GM10266 (cell line): ENCODE data around the gene WRNIP1.

Source experiments
- DNase-seq: peaks from one replicate; pipeline ENCODE4 v3.0.0; 2012; ENCODE audit errors: extremely low spot score
- TF ChIP-seq, protein P1 (sequence below): IDR thresholded peaks from 2 replicates; pipeline ENCODE4 v1.5.1; 2012; ENCODE audit warnings: mild to moderate bottlenecking, low read depth; ENCODE audit not compliant: control insufficient read depth, insufficient read depth; ENCODE audit errors: missing control alignments

The WRNIP1 gene

DNA sequence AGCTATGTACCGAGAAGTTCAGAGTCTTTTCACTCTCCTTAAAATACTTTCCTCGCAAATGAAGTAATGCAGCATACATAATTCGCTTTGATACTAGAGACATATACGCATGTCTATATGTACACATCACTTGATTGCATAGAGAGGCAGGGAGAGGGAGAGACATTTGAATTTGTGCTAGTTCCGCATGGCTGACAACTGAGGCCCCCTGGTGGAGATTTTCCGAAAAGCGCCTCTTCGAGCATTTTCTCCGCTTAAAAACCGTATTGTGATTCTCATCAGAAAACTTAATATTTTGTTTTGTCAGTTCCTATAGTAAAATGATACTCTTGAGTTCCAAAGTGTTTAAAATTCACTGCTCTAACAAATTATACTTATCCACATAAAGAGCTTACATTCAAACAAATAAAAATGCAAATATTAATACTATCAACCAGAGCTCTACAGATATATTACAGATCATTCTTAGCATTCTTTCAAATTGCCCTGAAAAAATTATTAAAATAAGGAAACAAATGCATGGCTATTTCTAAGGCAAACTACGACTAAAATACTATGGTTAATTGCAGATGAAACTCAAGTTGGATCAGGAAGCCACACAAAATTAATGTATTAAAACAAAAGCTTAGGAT, 15.1 kb upstream of the WRNIP1 start:
- DNase-seq: peak; percentile 50
- TF ChIP-seq, protein P1, sequence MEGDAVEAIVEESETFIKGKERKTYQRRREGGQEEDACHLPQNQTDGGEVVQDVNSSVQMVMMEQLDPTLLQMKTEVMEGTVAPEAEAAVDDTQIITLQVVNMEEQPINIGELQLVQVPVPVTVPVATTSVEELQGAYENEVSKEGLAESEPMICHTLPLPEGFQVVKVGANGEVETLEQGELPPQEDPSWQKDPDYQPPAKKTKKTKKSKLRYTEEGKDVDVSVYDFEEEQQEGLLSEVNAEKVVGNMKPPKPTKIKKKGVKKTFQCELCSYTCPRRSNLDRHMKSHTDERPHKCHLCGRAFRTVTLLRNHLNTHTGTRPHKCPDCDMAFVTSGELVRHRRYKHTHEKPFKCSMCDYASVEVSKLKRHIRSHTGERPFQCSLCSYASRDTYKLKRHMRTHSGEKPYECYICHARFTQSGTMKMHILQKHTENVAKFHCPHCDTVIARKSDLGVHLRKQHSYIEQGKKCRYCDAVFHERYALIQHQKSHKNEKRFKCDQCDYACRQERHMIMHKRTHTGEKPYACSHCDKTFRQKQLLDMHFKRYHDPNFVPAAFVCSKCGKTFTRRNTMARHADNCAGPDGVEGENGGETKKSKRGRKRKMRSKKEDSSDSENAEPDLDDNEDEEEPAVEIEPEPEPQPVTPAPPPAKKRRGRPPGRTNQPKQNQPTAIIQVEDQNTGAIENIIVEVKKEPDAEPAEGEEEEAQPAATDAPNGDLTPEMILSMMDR: peak; percentile 76

DNA sequence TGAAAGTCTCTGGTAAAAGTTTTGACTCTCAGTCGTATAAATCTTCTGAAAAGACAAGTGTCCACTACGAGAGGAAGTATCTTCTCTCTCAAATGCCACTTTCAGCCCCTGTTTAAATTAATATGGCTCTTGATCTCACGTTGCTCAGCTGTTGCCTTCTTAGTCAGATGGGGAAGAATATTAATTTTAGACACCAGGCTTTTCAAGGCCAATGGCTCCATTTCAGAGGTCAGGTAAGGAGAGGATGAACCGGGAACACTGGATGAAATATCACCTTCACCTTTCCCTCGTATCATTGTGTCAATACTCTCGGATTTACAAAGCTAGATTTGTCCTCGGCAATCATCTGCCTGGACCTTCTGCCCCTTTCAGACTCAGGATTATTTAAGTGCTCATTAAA, 14.4 kb upstream of the WRNIP1 start, which contains the start of gene MYLK4:
MYLK4 (minus strand) TSS at position 91 of the 400 bp plus-strand sequence. CDS start 1,628 bp downstream, outside the sequence.
- DNase-seq: no peak
- TF ChIP-seq, protein P1: no peak

DNA sequence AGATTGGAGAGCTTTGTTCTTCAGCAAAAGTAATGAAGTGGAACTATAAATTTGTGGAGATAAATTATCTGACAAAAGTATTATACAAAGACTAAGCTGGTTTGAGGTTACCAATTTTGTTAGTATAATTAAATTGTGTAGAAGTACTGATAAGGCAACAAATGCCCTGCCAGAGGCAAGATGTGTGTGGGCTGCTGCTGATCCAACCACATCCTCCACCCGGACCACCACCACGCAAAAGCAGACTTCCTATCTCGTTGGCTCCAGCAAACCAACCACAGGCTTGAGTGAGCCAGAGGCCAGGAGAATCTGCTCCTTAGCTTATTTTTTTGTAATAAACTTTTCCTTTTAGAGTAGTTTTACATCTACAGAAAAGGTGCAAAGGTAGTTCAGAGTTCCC, 13.3 kb upstream of the WRNIP1 start:
- DNase-seq: no peak
- TF ChIP-seq, protein P1: no peak

DNA sequence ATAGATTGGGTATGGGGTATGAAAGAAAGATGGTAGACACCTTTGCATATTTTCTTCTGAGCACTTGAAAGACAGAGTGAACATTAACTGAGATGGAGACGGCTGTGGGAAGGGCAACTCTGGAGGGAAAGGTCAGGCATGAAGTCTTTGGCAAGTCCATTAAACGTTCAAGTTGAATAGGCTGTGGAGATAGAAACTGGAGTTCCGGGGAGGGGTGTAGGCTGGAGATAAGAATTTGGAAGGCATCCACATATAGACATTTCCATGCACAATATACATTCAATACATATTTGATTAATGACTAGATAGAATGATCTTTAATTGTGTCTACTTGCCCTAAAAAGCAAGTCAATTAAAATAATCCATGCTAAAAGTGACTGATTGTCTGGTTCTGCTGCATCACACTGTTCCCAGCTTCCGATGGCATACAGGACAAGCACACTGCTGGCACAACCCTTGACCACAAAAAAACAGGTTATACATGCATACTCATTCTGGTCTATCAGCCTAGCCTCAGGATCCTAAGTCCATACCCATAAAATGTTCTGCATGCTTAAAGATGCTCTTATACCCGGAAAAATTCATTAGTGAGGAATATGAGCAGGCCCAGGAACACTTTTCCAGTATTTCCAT, 12.6 kb upstream of the WRNIP1 start:
- DNase-seq: no peak
- TF ChIP-seq, protein P1: no peak

DNA sequence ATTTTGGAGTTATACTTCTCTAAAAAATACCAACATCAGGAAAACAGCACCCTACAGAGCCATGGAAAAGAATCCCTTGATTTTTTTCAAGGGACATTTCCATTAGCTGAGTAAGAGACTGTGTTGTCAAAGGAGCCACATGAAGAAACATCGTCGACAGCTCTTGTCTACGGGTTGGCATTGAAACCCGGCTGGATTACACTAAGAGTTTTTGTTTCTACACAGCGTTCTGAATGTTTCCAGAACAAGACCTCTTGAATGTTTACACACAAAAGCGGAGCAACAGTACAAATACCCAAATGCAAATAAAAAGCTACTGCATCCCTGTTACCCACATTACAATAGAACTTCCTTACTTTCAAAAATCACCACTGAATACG, 12.1 kb upstream of the WRNIP1 start:
- TF ChIP-seq, protein P1: no peak
- no peak for DNase-seq

DNA sequence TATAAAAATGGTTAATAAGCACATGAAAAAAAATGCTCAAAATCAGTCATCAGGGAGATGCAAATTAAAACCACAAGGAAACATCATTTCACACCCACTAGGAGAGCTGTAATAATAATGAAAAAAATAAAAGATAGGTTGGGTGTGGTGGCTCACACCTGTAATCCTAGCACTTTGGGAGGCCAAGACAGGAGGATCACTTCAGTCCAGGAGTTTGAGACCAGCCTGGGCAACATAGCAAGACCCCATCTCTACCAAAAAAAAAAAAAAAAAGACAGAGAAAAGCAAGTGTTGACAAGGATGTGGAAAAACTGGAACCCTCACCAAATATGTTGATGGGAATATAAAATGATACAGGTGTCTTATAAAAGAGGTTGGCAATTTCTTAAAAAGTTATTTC, 11.4 kb upstream of the WRNIP1 start:
- no peak for DNase-seq
- TF ChIP-seq, protein P1: no peak

DNA sequence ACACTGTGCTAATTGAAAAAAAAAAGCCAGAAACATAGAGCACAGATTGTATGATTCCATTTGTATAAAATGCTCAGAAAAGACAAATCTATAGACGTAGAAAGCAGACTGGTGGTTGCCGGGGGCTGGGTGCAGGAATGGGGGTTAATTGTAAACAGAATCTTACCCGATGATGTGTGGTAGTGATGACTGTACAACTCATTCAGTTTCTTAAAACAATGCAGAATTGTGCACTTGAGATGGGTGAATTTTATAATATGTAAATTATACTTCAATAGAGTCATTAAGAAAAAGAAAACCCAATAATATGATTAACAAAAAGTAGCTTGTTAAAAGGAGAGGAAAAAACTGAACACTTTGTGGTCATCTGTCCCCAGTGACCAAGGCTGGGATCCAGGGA, 10.8 kb upstream of the WRNIP1 start:
- TF ChIP-seq, protein P1: no peak
- no peak for DNase-seq
